ENCODE results near the gene PIK3C2G. TPM values are rescaled to one million over a fixed set of nuclear protein-coding genes. Genes with fewer than 3 reads are reported as not detected.

The PIK3C2G gene
- total RNA-seq, 1 experiment from 2014 or later = not detected

DNA sequence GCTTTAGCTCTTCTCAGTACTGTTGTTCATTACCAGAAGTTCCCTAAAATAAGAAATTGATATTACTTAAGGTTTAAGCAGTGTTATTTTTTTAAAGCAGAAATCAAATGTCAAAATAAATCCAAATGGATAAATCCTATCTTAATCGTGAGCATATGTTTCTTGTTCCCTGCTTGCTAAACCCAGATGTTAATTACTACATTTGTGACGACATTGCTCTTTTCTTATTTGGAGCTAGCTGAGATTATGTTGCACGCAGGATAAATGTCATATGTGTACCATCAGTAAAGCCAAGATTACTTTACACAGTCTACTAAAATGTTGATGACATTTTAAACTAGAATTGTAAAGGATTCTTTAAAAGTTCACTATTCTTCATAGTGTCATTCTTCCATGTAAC lies 319.0 kb downstream of the PIK3C2G start:
- ChIA-PET CTCF (no interaction called here), POLR2A (ENCODE audit: low non-redundant PET) (no interaction called here)
- TF ChIP-seq EZH2 (IDR thresholded peaks at IDR 0.05; ENCODE audit: borderline replicate concordance, low read depth, low read length, poor library complexity, severe bottlenecking) = no peak
- TF ChIP-seq, protein P1, sequence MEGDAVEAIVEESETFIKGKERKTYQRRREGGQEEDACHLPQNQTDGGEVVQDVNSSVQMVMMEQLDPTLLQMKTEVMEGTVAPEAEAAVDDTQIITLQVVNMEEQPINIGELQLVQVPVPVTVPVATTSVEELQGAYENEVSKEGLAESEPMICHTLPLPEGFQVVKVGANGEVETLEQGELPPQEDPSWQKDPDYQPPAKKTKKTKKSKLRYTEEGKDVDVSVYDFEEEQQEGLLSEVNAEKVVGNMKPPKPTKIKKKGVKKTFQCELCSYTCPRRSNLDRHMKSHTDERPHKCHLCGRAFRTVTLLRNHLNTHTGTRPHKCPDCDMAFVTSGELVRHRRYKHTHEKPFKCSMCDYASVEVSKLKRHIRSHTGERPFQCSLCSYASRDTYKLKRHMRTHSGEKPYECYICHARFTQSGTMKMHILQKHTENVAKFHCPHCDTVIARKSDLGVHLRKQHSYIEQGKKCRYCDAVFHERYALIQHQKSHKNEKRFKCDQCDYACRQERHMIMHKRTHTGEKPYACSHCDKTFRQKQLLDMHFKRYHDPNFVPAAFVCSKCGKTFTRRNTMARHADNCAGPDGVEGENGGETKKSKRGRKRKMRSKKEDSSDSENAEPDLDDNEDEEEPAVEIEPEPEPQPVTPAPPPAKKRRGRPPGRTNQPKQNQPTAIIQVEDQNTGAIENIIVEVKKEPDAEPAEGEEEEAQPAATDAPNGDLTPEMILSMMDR (conservative IDR thresholded peaks at IDR 0.05; ENCODE audit: low read depth, low read length) = no peak
- H3K36me3 ChIP-seq (ENCODE audit: insufficient read depth, low read length, poor library complexity, severe bottlenecking) = no peaks in the 10 kb centered on the region
- no peak for DNase-seq (ENCODE audit: low spot score)
- H3K4me1 ChIP-seq (ENCODE audit: insufficient read depth, low read length, poor library complexity, severe bottlenecking) = no peaks in the 10 kb centered on the region
- no peak overlapping the region for H3K27ac ChIP-seq (ENCODE audit: low read depth, low read length, poor library complexity, severe bottlenecking)
- intact Hi-C loops (cut with micrococcal nuclease; ENCODE audit: unreplicated experiment) = no loop called here
- H3K9me3 ChIP-seq (ENCODE audit: low read depth, low read length, poor library complexity, severe bottlenecking) = no peaks in the 10 kb centered on the region
- H3K27me3 ChIP-seq (replicated peaks; ENCODE audit: insufficient read depth, low read depth, low read length, poor library complexity) = no peaks in the 10 kb centered on the region
- H3K4me3 ChIP-seq (ENCODE audit: low read depth, low read length, poor library complexity, severe bottlenecking) = no peak overlapping the region
- BruUV-seq (replicated peaks) = no TSS peak

DNA sequence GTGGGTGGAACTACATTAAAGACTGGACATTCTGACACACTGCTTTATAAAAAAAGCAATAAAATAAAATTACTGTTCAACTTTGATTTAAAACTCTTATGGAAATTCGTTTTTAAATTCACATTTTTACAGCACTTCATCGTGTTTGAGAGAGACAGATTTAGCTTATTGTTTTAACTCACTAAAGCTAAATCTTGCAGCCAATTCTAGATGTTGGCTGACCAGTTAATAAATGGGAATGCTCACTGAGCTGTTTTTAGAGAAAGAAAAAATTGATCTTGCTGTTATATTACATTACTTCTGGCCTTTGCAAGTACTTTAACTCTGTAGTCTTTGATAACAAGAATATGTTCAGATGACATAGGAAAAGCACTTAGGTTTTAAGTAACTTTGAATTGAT lies 319.4 kb downstream of the PIK3C2G start:
- TF ChIP-seq, protein P1 (conservative IDR thresholded peaks at IDR 0.05; ENCODE audit: low read depth, low read length) = no peak
- no peak for TF ChIP-seq EZH2 (IDR thresholded peaks at IDR 0.05; ENCODE audit: borderline replicate concordance, low read depth, low read length, poor library complexity, severe bottlenecking)
- Histone ChIP-seq H3K9me3 (ENCODE audit: low read depth, low read length, poor library complexity, severe bottlenecking) (no peaks in the 10 kb centered on the region), H3K27ac (ENCODE audit: low read depth, low read length, poor library complexity, severe bottlenecking) (no peak overlapping the region), H3K27me3 (replicated peaks; ENCODE audit: insufficient read depth, low read depth, low read length, poor library complexity) (no peaks in the 10 kb centered on the region), H3K4me3 (ENCODE audit: low read depth, low read length, poor library complexity, severe bottlenecking) (no peak overlapping the region), H3K4me1 (ENCODE audit: insufficient read depth, low read length, poor library complexity, severe bottlenecking) (no peaks in the 10 kb centered on the region), H3K36me3 (ENCODE audit: insufficient read depth, low read length, poor library complexity, severe bottlenecking) (no peaks in the 10 kb centered on the region)
- POLR2A ChIA-PET (ENCODE audit: low non-redundant PET) = no interaction called here
- intact Hi-C loops (cut with micrococcal nuclease; ENCODE audit: unreplicated experiment) = no loop called here
- CTCF ChIA-PET = no interaction called here
- no peak for DNase-seq (ENCODE audit: low spot score)
- no TSS peak for BruUV-seq (replicated peaks)

DNA sequence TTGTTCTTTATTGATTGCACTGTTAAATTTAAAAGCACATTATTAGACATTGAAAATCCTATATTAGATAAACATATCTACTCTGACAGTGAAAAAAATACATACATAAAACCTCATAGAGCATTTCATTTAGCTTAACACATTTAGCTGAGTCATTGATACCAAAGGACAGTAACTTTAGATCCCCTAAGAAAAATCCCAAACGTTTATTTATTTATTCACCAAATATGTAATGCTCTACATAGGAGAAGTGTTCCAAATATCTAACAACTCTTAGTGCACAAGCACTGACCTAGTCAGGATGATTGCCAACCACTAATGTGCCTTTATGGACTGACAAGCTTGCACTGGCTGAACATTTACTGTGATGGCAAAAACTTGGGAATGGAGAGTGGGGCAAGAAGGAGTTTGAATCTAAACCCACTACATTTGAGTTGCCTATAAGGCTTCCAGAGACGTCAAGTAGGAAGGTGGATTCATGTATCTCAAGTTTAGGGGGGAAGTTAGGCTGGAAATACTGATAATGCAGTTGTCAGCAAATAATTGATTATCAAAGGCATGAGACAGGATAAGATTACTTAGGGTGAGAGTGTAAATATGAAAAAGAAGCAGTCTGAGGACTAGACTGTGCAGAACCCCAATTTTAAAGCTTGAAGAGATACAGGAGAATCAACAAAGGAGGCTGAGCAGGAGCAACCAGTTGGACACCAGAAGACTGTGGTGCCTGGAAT lies 320.1 kb downstream of the PIK3C2G start:
- TF ChIP-seq, protein P1 (conservative IDR thresholded peaks at IDR 0.05; ENCODE audit: low read depth, low read length) = no peak
- no peak for TF ChIP-seq EZH2 (IDR thresholded peaks at IDR 0.05; ENCODE audit: borderline replicate concordance, low read depth, low read length, poor library complexity, severe bottlenecking)
- Histone ChIP-seq H3K4me3 (ENCODE audit: low read depth, low read length, poor library complexity, severe bottlenecking) (no peak overlapping the region), H3K27me3 (replicated peaks; ENCODE audit: insufficient read depth, low read depth, low read length, poor library complexity) (no peaks in the 10 kb centered on the region), H3K27ac (ENCODE audit: low read depth, low read length, poor library complexity, severe bottlenecking) (no peak overlapping the region), H3K36me3 (ENCODE audit: insufficient read depth, low read length, poor library complexity, severe bottlenecking) (no peaks in the 10 kb centered on the region), H3K4me1 (ENCODE audit: insufficient read depth, low read length, poor library complexity, severe bottlenecking) (no peaks in the 10 kb centered on the region), H3K9me3 (ENCODE audit: low read depth, low read length, poor library complexity, severe bottlenecking) (no peaks in the 10 kb centered on the region)
- ChIA-PET CTCF (no interaction called here), POLR2A (ENCODE audit: low non-redundant PET) (no interaction called here)
- BruUV-seq (replicated peaks) = no TSS peak
- no peak for DNase-seq (ENCODE audit: low spot score)
- intact Hi-C loops (cut with micrococcal nuclease; ENCODE audit: unreplicated experiment) = no loop called here

All from A673 (cell line).